GM12892 (cell line): ENCODE results near the gene CIDEC.
"Not testable (repeated sequence)": the region's sequence is repeated elsewhere in the genome, so short reads cannot be mapped to it uniquely, and the experiment has no call there.

Source experiments
- POLR2A ChIP-seq: IDR thresholded peaks from 2 replicates; pipeline ENCODE4 v1.6.1; 2011; ENCODE audit warnings: low read depth, low read length, control low read depth
- POLR2AphosphoS5 ChIP-seq: IDR thresholded peaks from 2 replicates; pipeline ENCODE4 v1.6.1; 2011; ENCODE audit warnings: low read depth, low read length, control low read depth

GRCh38 chr3:9895715-9896114 lies 15.7 kb upstream of the CIDEC start:
- TF ChIP-seq POLR2A, POLR2AphosphoS5: not testable (repeated sequence)
